Measurements from ENCODE around the gene ARHGEF38.

GRCh38 chr4:105594099-105595010, 41.9 kb downstream of the ARHGEF38 start:
- no peak for TF ChIP-seq CTCF (tag by site-specific recombination; IDR thresholded peaks at IDR 0.05)
- no peak for TF ChIP-seq ZNF530 (tag by site-specific recombination; IDR thresholded peaks at IDR 0.05; ENCODE audit: low read depth)

Measured in HEK293 (cell line).